ENCODE results near the gene TNFRSF1B. TPM values are rescaled to one million over a fixed set of nuclear protein-coding genes. Genes with fewer than 3 reads are reported as not detected.
"Not testable (repeated sequence)": the region's sequence is repeated elsewhere in the genome, so short reads cannot be mapped to it uniquely, and the experiment has no call there.

TNFRSF1B gene
- total RNA-seq, 2 donors from 2014 or later, result 95.4 to 130 TPM

- DNase-seq (no peak), ATAC-seq (replicated peaks in 1 of 2) (no peak)
- Mint-ChIP-seq H3K4me1 (ENCODE audit: low read depth) (no peaks in the 10 kb centered on the region), H3K4me3 (no peak overlapping the region), H3K9me3 (peaks cover 0 to 4% of the 10 kb centered on the region in 2 donors), H3K27me3 (ENCODE audit: low read depth) (no peaks in the 10 kb centered on the region), H3K36me3 (ENCODE audit: insufficient read depth in 2 of 2) (peaks cover 4 to 6% of the 10 kb centered on the region in 2 donors), H3K27ac (no peak overlapping the region)
Measured at GRCh38 chr1:12220890-12221289, 54.1 kb downstream of the TNFRSF1B start.

GRCh38 chr1:12222700-12223099 lies 55.9 kb downstream of the TNFRSF1B start:
- H3K27me3 Mint-ChIP-seq (ENCODE audit: low read depth); H3K36me3 Mint-ChIP-seq (ENCODE audit: insufficient read depth in 2 of 2); H3K27ac Mint-ChIP-seq; DNase-seq; H3K4me3 Mint-ChIP-seq; H3K4me1 Mint-ChIP-seq (ENCODE audit: low read depth); ATAC-seq (replicated peaks in 1 of 2); H3K9me3 Mint-ChIP-seq: not testable (repeated sequence)

- H3K4me3 Mint-ChIP-seq; H3K27ac Mint-ChIP-seq; H3K4me1 Mint-ChIP-seq (ENCODE audit: low read depth); ATAC-seq (replicated peaks in 1 of 2); H3K27me3 Mint-ChIP-seq (ENCODE audit: low read depth); H3K36me3 Mint-ChIP-seq (ENCODE audit: insufficient read depth in 2 of 2); DNase-seq; H3K9me3 Mint-ChIP-seq: not testable (repeated sequence)
Measured at GRCh38 chr1:12224092-12224491, 57.3 kb downstream of the TNFRSF1B start.

GRCh38 chr1:12228979-12229378 lies 62.2 kb downstream of the TNFRSF1B start:
- H3K36me3 Mint-ChIP-seq (ENCODE audit: insufficient read depth in 2 of 2), result no peaks in the 10 kb centered on the region
- DNase-seq (no peak), ATAC-seq (replicated peaks in 1 of 2) (no peak)
- no peaks in the 10 kb centered on the region for H3K27me3 Mint-ChIP-seq (ENCODE audit: low read depth)
- no peaks in the 10 kb centered on the region for H3K9me3 Mint-ChIP-seq
- peak overlapping the region; percentile 73 to 76 for H3K4me3 Mint-ChIP-seq
- H3K27ac Mint-ChIP-seq, result no peak overlapping the region
- H3K4me1 Mint-ChIP-seq (ENCODE audit: low read depth), result peaks cover 18% of the 10 kb centered on the region

GRCh38 chr1:12229386-12229834 lies 62.6 kb downstream of the TNFRSF1B start:
- Mint-ChIP-seq H3K4me1 (ENCODE audit: low read depth) (peaks cover 18% of the 10 kb centered on the region), H3K27ac (peak overlapping the region; percentile 44), H3K36me3 (ENCODE audit: insufficient read depth in 2 of 2) (no peaks in the 10 kb centered on the region), H3K27me3 (ENCODE audit: low read depth) (no peaks in the 10 kb centered on the region), H3K9me3 (no peaks in the 10 kb centered on the region), H3K4me3 (peak overlapping the region; percentile 73 to 76)
- ATAC-seq (replicated peaks in 1 of 2) (peak; percentile 17 to 28), DNase-seq (no peak)

- Mint-ChIP-seq H3K27me3 (ENCODE audit: low read depth) (no peaks in the 10 kb centered on the region), H3K4me3 (peak within 1 kb of the TSS; percentile 84 to 90)
Measured at GRCh38 chr1:12229835-12230548, 63.2 kb downstream of the TNFRSF1B start, which contains the start of gene VPS13D. Gene VPS13D (plus strand): TSS chr1:12230030. CDS start chr1:12234267, 4,237 bp downstream.

GRCh38 chr1:12230549-12231275 lies 63.9 kb downstream of the TNFRSF1B start:
- Mint-ChIP-seq H3K9me3 (no peaks in the 10 kb centered on the region), H3K27me3 (ENCODE audit: low read depth) (no peaks in the 10 kb centered on the region), H3K4me3 (peak overlapping the region; percentile 84 to 90), H3K27ac (peak overlapping the region; percentile 87), H3K4me1 (ENCODE audit: low read depth) (peaks cover 18% of the 10 kb centered on the region), H3K36me3 (ENCODE audit: insufficient read depth in 2 of 2) (peaks cover 3% of the 10 kb centered on the region in 2 donors)
- ATAC-seq (replicated peaks in 1 of 2) (peak; percentile 0 to 35), DNase-seq (peak; percentile 18 to 24)

More at GRCh38 chr1:12229835-12230548, 63.2 kb downstream of the TNFRSF1B start, which contains the start of gene VPS13D:
- peak; percentile 96 to 98 for ATAC-seq (replicated peaks in 1 of 2)
- Mint-ChIP-seq H3K4me1 (ENCODE audit: low read depth) (peaks cover 18% of the 10 kb centered on the region), H3K9me3 (no peaks in the 10 kb centered on the region), H3K27ac (peak within 1 kb of the TSS; percentile 87), H3K36me3 (ENCODE audit: insufficient read depth in 2 of 2) (peaks cover 2% of the 10 kb centered on the region in 2 donors)
- DNase-seq, result peak; percentile 88 to 92

- Mint-ChIP-seq H3K9me3 (no peaks in the 10 kb centered on the region), H3K27ac (peak overlapping the region; percentile 93), H3K27me3 (ENCODE audit: low read depth) (no peaks in the 10 kb centered on the region), H3K4me1 (ENCODE audit: low read depth) (peaks cover 18% of the 10 kb centered on the region), H3K36me3 (ENCODE audit: insufficient read depth in 2 of 2) (peaks cover 3% of the 10 kb centered on the region in 2 donors), H3K4me3 (peak overlapping the region; percentile 84 to 90)
- ATAC-seq (replicated peaks in 1 of 2), result no peak
- no peak for DNase-seq
Measured at GRCh38 chr1:12231276-12231595, 64.4 kb downstream of the TNFRSF1B start.

GRCh38 chr1:12232221-12232620 lies 65.4 kb downstream of the TNFRSF1B start:
- Mint-ChIP-seq H3K27ac (peak overlapping the region; percentile 42), H3K36me3 (ENCODE audit: insufficient read depth in 2 of 2) (peaks cover 3% of the 10 kb centered on the region in 2 donors), H3K4me1 (ENCODE audit: low read depth) (peaks cover 18% of the 10 kb centered on the region), H3K4me3 (peak overlapping the region; percentile 12 to 44), H3K9me3 (no peaks in the 10 kb centered on the region), H3K27me3 (ENCODE audit: low read depth) (no peaks in the 10 kb centered on the region)
- ATAC-seq (replicated peaks in 1 of 2) (no peak), DNase-seq (no peak)

GRCh38 chr1:12244078-12244477 lies 77.3 kb downstream of the TNFRSF1B start:
- Mint-ChIP-seq H3K36me3 (ENCODE audit: insufficient read depth in 2 of 2) (peaks cover 1 to 10% of the 10 kb centered on the region in 2 donors), H3K27me3 (ENCODE audit: low read depth) (no peaks in the 10 kb centered on the region), H3K4me1 (ENCODE audit: low read depth) (peaks cover 5% of the 10 kb centered on the region), H3K9me3 (no peaks in the 10 kb centered on the region), H3K27ac (no peak overlapping the region), H3K4me3 (no peak overlapping the region)
- DNase-seq, result peak in 1 of 2 donors; percentile 10
- ATAC-seq (replicated peaks in 1 of 2), result no peak

GRCh38 chr1:12244585-12244984 lies 77.8 kb downstream of the TNFRSF1B start:
- ATAC-seq (replicated peaks in 1 of 2) (no peak), DNase-seq (no peak)
- Mint-ChIP-seq H3K27me3 (ENCODE audit: low read depth) (no peaks in the 10 kb centered on the region), H3K9me3 (no peaks in the 10 kb centered on the region), H3K4me3 (no peak overlapping the region), H3K27ac (no peak overlapping the region), H3K36me3 (ENCODE audit: insufficient read depth in 2 of 2) (peaks cover 1 to 10% of the 10 kb centered on the region in 2 donors), H3K4me1 (ENCODE audit: low read depth) (peaks cover 5% of the 10 kb centered on the region)

- Mint-ChIP-seq H3K4me3 (no peak overlapping the region), H3K9me3 (no peaks in the 10 kb centered on the region), H3K27me3 (ENCODE audit: low read depth) (no peaks in the 10 kb centered on the region), H3K27ac (no peak overlapping the region), H3K36me3 (ENCODE audit: insufficient read depth in 2 of 2) (peaks cover 1 to 10% of the 10 kb centered on the region in 2 donors), H3K4me1 (ENCODE audit: low read depth) (peaks cover 5% of the 10 kb centered on the region)
- ATAC-seq (replicated peaks in 1 of 2) (no peak), DNase-seq (no peak)
Measured at GRCh38 chr1:12245116-12245515, 78.3 kb downstream of the TNFRSF1B start.

- Mint-ChIP-seq H3K4me3 (no peak overlapping the region), H3K27ac (no peak overlapping the region), H3K9me3 (no peaks in the 10 kb centered on the region), H3K36me3 (ENCODE audit: insufficient read depth in 2 of 2) (peaks cover 3 to 10% of the 10 kb centered on the region in 2 donors), H3K4me1 (ENCODE audit: low read depth) (peaks cover 5% of the 10 kb centered on the region), H3K27me3 (ENCODE audit: low read depth) (no peaks in the 10 kb centered on the region)
- ATAC-seq (replicated peaks in 1 of 2), result no peak
- DNase-seq, result no peak
Measured at GRCh38 chr1:12245733-12246132, 78.9 kb downstream of the TNFRSF1B start.
